PFSK-1 (cell line): ENCODE measurements around the gene FRMPD4.

Experiments
- FOXP2 ChIP-seq: optimal IDR thresholded peaks from 2 replicates; pipeline ENCODE3; 2011; ENCODE audit warnings: borderline replicate concordance, control low read depth, inconsistent platforms; ENCODE audit not compliant: insufficient read depth; ENCODE audit errors: extremely low read length, extremely low read depth
- POLR2AphosphoS5 ChIP-seq: IDR thresholded peaks from 2 replicates; pipeline ENCODE4 v1.6.1; 2012; ENCODE audit warnings: low read depth, mild to moderate bottlenecking, control low read depth, low read length, moderate library complexity
- REST ChIP-seq, 2 experiments: IDR thresholded peaks; 2 replicates each; pipeline versions ENCODE4 v1.6.1 to v1.8.0; 2011 to 2012; ENCODE audit warnings: low read depth in 2 of 2, low read length in 2 of 2, control low read depth in 1 of 2, inconsistent platforms in 1 of 2, mild to moderate bottlenecking in 1 of 2, moderate library complexity in 1 of 2; ENCODE audit not compliant: insufficient read depth in 1 of 2
- SIN3A ChIP-seq: IDR thresholded peaks from 2 replicates; pipeline ENCODE4 v1.6.1; 2012; ENCODE audit warnings: mild to moderate bottlenecking, low read length, moderate library complexity, borderline replicate concordance; ENCODE audit not compliant: insufficient read depth
- TAF1 ChIP-seq: IDR thresholded peaks from 2 replicates; pipeline ENCODE4 v1.6.1; 2012; ENCODE audit warnings: low read length, control low read depth, borderline replicate concordance; ENCODE audit not compliant: insufficient read depth

GRCh38 chrX:12480956-12481355 lies 342.7 kb downstream of the FRMPD4 start:
- TF ChIP-seq POLR2AphosphoS5 (no peak), TAF1 (no peak), REST (IDR thresholded peaks at IDR 0.05; ENCODE audit: insufficient read depth in 1 of 2, low read depth in 2 of 2, low read length in 2 of 2) (no peak), FOXP2 (no peak), SIN3A (no peak)
